WERI-Rb-1 (cell line): ENCODE results near the gene DPP4.

Source experiments
- DNase-seq: peaks from one replicate; pipeline ENCODE4 v3.0.0-alpha.2; 2020
- H3K27ac ChIP-seq: fragments of 250-450 bp; sonication (Bioruptor Pico); 2 replicates; pipeline ENCODE4 v1.5.1; 2020; ENCODE audit warnings: mild to moderate bottlenecking, moderate library complexity
- H3K27me3 ChIP-seq: fragments of 250-450 bp; sonication (Bioruptor Pico); 2 replicates; pipeline ENCODE4 v1.5.1; 2021; ENCODE audit warnings: mild to moderate bottlenecking, low read depth, moderate library complexity; ENCODE audit not compliant: insufficient read depth, severe bottlenecking
- H3K36me3 ChIP-seq: fragments of 250-450 bp; sonication (Bioruptor Pico); 2 replicates; pipeline ENCODE4 v1.5.1; 2020; ENCODE audit warnings: mild to moderate bottlenecking, moderate library complexity
- H3K4me3 ChIP-seq: 2 replicates; pipeline ENCODE4 v1.5.1; 2011; ENCODE audit warnings: low read depth, mild to moderate bottlenecking, control low read depth, low read length
- H3K9me3 ChIP-seq: fragments of 250-450 bp; sonication (Bioruptor Pico); 2 replicates; pipeline ENCODE4 v1.5.1; 2021; ENCODE audit warnings: mild to moderate bottlenecking, moderate library complexity; ENCODE audit not compliant: severe bottlenecking
- TF ChIP-seq, protein P1 (sequence below): IDR thresholded peaks from 2 replicates; pipeline ENCODE4 v1.5.1; 2011; ENCODE audit warnings: low read depth, mild to moderate bottlenecking, control low read depth, inconsistent platforms, low read length

The DPP4 gene

DNA sequence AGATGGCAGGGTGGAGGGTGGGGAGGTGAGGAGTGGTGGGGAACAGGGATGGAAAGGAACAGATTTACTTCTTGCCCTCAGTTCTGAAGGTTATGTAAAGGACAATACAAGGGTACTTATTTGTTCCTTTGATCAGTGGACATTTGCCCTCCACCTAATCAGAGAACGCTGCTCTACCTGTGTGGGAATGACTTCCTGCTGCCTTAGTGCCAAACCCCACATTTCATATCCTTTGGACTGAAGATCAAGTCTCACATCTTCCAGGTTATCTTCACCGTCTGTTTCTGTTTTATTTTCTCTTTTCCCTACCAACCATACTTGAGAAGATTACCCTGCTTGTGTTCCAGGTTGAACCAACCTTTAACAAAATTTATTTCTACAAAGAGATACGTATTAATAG, 8.7 kb upstream of the DPP4 start:
- DNase-seq = no peak
- peak overlapping the region; percentile 25 for H3K27ac ChIP-seq
- H3K36me3 ChIP-seq = no peaks in the 10 kb centered on the region
- H3K27me3 ChIP-seq = no peaks in the 10 kb centered on the region
- TF ChIP-seq, protein P1, sequence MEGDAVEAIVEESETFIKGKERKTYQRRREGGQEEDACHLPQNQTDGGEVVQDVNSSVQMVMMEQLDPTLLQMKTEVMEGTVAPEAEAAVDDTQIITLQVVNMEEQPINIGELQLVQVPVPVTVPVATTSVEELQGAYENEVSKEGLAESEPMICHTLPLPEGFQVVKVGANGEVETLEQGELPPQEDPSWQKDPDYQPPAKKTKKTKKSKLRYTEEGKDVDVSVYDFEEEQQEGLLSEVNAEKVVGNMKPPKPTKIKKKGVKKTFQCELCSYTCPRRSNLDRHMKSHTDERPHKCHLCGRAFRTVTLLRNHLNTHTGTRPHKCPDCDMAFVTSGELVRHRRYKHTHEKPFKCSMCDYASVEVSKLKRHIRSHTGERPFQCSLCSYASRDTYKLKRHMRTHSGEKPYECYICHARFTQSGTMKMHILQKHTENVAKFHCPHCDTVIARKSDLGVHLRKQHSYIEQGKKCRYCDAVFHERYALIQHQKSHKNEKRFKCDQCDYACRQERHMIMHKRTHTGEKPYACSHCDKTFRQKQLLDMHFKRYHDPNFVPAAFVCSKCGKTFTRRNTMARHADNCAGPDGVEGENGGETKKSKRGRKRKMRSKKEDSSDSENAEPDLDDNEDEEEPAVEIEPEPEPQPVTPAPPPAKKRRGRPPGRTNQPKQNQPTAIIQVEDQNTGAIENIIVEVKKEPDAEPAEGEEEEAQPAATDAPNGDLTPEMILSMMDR = no peak
- H3K9me3 ChIP-seq = peaks cover 18% of the 10 kb centered on the region
- H3K4me3 ChIP-seq = no peak overlapping the region

DNA sequence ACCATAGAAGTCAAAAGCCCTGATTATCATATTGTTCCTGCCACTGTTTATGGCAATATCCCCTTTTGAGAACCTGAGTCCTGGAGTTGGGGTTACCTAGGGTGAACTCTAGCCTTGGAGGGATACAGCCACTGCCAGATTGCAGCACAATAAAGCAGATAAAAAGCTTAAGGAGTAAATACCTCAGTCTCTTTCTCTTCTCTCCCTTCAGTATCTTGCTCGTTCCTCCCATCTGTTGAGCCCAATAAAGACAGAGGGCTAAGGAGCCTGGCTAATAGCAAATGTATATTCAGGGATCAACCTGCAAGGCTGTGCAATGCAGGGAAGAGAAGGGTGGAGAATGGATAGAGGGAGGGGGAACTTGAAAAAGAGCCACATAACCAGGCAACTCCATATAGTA, 8.0 kb upstream of the DPP4 start:
- H3K27me3 ChIP-seq = no peaks in the 10 kb centered on the region
- H3K27ac ChIP-seq = peak overlapping the region; percentile 55
- DNase-seq = peak; percentile 70
- no peak overlapping the region for H3K4me3 ChIP-seq
- peaks cover 18% of the 10 kb centered on the region for H3K9me3 ChIP-seq
- H3K36me3 ChIP-seq = no peaks in the 10 kb centered on the region
- TF ChIP-seq, protein P1 = no peak

DNA sequence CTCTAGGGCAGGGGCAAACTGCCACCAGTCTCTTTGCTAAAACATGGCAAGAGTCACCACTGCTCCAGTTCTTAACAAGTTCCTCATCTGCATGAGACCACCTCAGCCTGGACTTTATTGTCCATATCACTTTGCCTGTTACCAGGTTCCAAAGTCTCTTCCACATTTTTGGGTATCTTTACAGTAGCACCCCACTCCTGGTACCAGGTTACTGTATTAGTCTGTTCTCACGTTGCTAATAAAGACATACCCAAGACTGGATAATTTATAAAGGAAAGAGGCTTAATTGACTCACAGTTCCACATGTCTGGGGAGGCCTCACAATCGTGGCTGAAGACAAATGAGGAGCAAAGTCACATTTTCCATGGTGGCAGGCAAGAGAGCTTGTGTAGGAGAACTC, 5.5 kb upstream of the DPP4 start:
- Histone ChIP-seq H3K4me3 (no peak overlapping the region), H3K36me3 (no peaks in the 10 kb centered on the region), H3K27ac (no peak overlapping the region), H3K27me3 (no peaks in the 10 kb centered on the region), H3K9me3 (peaks cover 18% of the 10 kb centered on the region)
- DNase-seq = no peak
- TF ChIP-seq, protein P1 = no peak

DNA sequence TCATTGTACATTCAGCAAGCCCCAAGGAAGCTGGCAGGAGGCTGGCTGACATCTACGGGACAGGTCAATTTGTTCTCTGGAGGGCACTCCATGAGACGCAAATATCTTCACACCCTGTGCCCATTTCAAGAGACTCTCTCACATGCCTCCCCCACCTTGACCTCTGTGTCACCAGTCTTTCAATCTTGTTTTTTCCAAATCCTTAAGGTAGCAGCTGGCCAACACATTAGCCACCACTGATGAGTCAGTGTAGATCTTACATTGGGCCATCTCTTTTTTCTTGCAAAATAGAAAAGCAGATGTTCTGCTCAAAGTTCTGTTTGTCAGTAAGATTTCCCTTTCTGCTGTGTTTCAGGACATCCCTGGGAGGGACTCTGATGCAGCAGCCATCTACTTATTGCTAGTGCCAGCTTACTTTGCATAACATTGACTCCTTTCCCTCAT, 1.7 kb upstream of the DPP4 start:
- no peaks in the 10 kb centered on the region for H3K36me3 ChIP-seq
- peaks cover 18% of the 10 kb centered on the region for H3K9me3 ChIP-seq
- DNase-seq = no peak
- TF ChIP-seq, protein P1 = no peak
- H3K4me3 ChIP-seq = no peak overlapping the region
- peaks cover 3% of the 10 kb centered on the region for H3K27me3 ChIP-seq
- no peak overlapping the region for H3K27ac ChIP-seq

DNA sequence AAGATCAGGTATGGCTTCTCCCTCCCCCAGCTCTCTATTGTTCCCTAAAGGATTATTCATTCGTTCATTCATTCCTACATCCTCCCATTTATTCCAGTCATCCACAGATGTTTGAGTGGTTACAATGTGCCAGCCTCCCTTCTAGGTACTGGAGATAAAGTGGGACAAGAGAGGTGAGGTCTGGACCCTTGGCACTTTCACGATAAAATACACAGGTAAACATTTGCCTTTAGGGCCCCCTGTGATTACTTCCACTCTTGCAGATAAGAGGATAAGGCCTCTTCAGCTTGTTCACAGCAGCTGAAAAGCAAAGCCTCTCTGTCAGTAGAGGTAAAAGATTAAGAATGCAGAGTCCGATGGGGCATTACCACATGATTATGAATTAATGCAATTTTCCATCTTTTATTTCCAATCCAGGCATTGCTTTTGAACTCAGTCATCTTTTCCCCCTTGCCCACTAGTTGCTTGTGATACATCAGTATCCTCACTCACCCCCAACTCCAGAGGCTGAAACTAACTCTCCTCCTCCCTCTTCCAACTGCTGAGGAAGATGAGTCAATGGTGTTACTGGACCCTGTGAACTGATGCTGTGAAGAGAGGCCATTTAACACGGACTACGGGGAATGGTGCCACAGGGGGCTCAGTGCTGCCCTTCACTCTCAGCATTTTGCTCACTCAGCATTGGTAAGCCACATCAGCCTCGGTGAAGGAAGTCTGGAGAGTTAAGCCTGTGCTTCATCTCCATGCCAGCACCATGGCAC, 1.1 kb upstream of the DPP4 start:
- H3K27ac ChIP-seq = no peak overlapping the region; the same call in 1 of the 2 replicates
- peaks cover 3% of the 10 kb centered on the region for H3K27me3 ChIP-seq
- H3K36me3 ChIP-seq = no peaks in the 10 kb centered on the region
- peak overlapping the region; percentile 88 for H3K4me3 ChIP-seq
- TF ChIP-seq, protein P1 = no peak
- peaks cover 15% of the 10 kb centered on the region for H3K9me3 ChIP-seq
- DNase-seq = peak; percentile 22

DNA sequence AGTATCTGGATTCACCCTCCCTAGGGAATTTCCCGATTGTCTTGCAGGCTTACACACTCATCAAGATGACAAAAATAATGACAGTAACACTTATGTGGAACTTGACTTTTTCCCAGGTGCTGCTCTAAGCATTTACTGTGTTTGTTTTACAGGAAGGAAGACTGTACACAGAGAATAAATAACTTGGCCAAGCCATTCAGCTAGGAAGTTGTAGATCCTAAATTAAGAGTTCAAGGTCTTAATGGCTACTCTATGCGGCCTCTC, 549 bp upstream of the DPP4 start:
- Histone ChIP-seq H3K27me3 (peaks cover 3% of the 10 kb centered on the region), H3K4me3 (peak overlapping the region; percentile 88), H3K27ac (no peak overlapping the region; the same call in 1 of the 2 replicates), H3K36me3 (no peaks in the 10 kb centered on the region), H3K9me3 (peaks cover 10% of the 10 kb centered on the region)
- TF ChIP-seq, protein P1 = no peak
- DNase-seq = no peak
